Measurements from ENCODE around the gene DGCR8.
"Not testable (repeated sequence)": the region's sequence is repeated elsewhere in the genome, so short reads cannot be mapped to it uniquely, and the experiment has no call there.

DGCR8 gene

GRCh38 chr22:20152464-20152890, 72.4 kb downstream of the DGCR8 start:
- no peak for DNase-seq (ENCODE audit: low read depth in 2 of 2)

- no peak for DNase-seq (ENCODE audit: low read depth in 2 of 2)
Observed at GRCh38 chr22:20153945-20154344, 73.9 kb downstream of the DGCR8 start.

- no peak for DNase-seq (ENCODE audit: low read depth in 2 of 2)
Observed at GRCh38 chr22:20154602-20155187, 74.7 kb downstream of the DGCR8 start.

- no peak for DNase-seq (ENCODE audit: low read depth in 2 of 2)
Observed at GRCh38 chr22:20155330-20156041, 75.4 kb downstream of the DGCR8 start.

GRCh38 chr22:20156042-20156389, 76.0 kb downstream of the DGCR8 start:
- DNase-seq (ENCODE audit: low read depth in 2 of 2) = no peak

- DNase-seq (ENCODE audit: low read depth in 2 of 2) = peak; percentile 67 to 75
Observed at GRCh38 chr22:20156611-20157429, 76.8 kb downstream of the DGCR8 start.

GRCh38 chr22:20157430-20158183, 77.6 kb downstream of the DGCR8 start:
- no peak for DNase-seq (ENCODE audit: low read depth in 2 of 2)

GRCh38 chr22:20158391-20159036, 78.5 kb downstream of the DGCR8 start:
- no peak for DNase-seq (ENCODE audit: low read depth in 2 of 2)

- no peak for DNase-seq (ENCODE audit: low read depth in 2 of 2)
Observed at GRCh38 chr22:20159076-20159475, 79.0 kb downstream of the DGCR8 start.

GRCh38 chr22:20159531-20159930, 79.5 kb downstream of the DGCR8 start:
- not testable (repeated sequence) for DNase-seq (ENCODE audit: low read depth in 2 of 2)

- no peak for DNase-seq (ENCODE audit: low read depth in 2 of 2)
Observed at GRCh38 chr22:20160041-20160440, 80.0 kb downstream of the DGCR8 start.
